ENCODE results near the gene TAS2R60. TPM values are rescaled to one million over a fixed set of nuclear protein-coding genes. Genes with fewer than 3 reads are reported as not detected.
"Not testable (repeated sequence)": the region's sequence is repeated elsewhere in the genome, so short reads cannot be mapped to it uniquely, and the experiment has no call there.

TAS2R60 gene
- total RNA-seq, 1 donor from 2014 or later = not detected

- no peak for TF ChIP-seq CTCF (IDR thresholded peaks at IDR 0.05; ENCODE audit: insufficient read depth, low read length, severe bottlenecking)
- Histone ChIP-seq H3K36me3 (ENCODE audit: control insufficient read depth, insufficient read depth, low read length) (no peaks in the 10 kb centered on the region), H3K27me3 (ENCODE audit: control insufficient read depth, insufficient read depth, low read length) (no peaks in the 10 kb centered on the region), H3K4me3 (ENCODE audit: low read depth, low read length) (no peak overlapping the region)
- FAIRE-seq (no peak), DNase-seq (ENCODE audit: low read depth) (no peak)
These were observed 18.8 kb downstream of the TAS2R60 start for GRCh38 chr7:143462045-143462444.

- Histone ChIP-seq H3K27me3 (ENCODE audit: control insufficient read depth, insufficient read depth, low read length) (no peaks in the 10 kb centered on the region), H3K4me3 (ENCODE audit: low read depth, low read length) (no peak overlapping the region), H3K36me3 (ENCODE audit: control insufficient read depth, insufficient read depth, low read length) (no peaks in the 10 kb centered on the region)
- TF ChIP-seq CTCF (IDR thresholded peaks at IDR 0.05; ENCODE audit: insufficient read depth, low read length, severe bottlenecking) = no peak
- FAIRE-seq (no peak), DNase-seq (ENCODE audit: low read depth) (no peak)
These were observed 20.3 kb downstream of the TAS2R60 start for GRCh38 chr7:143463556-143463955.

GRCh38 chr7:143463957-143464356 is 20.7 kb downstream of the TAS2R60 start:
- Histone ChIP-seq H3K36me3 (ENCODE audit: control insufficient read depth, insufficient read depth, low read length) (no peaks in the 10 kb centered on the region), H3K27me3 (ENCODE audit: control insufficient read depth, insufficient read depth, low read length) (no peaks in the 10 kb centered on the region), H3K4me3 (ENCODE audit: low read depth, low read length) (no peak overlapping the region)
- DNase-seq (ENCODE audit: low read depth) = no peak
- no peak for TF ChIP-seq CTCF (IDR thresholded peaks at IDR 0.05; ENCODE audit: insufficient read depth, low read length, severe bottlenecking)
- FAIRE-seq = no peak

- Histone ChIP-seq H3K36me3 (ENCODE audit: control insufficient read depth, insufficient read depth, low read length) (no peaks in the 10 kb centered on the region), H3K4me3 (ENCODE audit: low read depth, low read length) (no peak overlapping the region), H3K27me3 (ENCODE audit: control insufficient read depth, insufficient read depth, low read length) (no peaks in the 10 kb centered on the region)
- TF ChIP-seq CTCF (IDR thresholded peaks at IDR 0.05; ENCODE audit: insufficient read depth, low read length, severe bottlenecking) = no peak
- DNase-seq (ENCODE audit: low read depth) (peak; percentile 71), FAIRE-seq (no peak)
These were observed 24.5 kb downstream of the TAS2R60 start for GRCh38 chr7:143467724-143468123.

- peak; percentile 95 for DNase-seq (ENCODE audit: low read depth)
- not testable (repeated sequence) for H3K4me3 ChIP-seq (ENCODE audit: low read depth, low read length); H3K36me3 ChIP-seq (ENCODE audit: control insufficient read depth, insufficient read depth, low read length); H3K27me3 ChIP-seq (ENCODE audit: control insufficient read depth, insufficient read depth, low read length); FAIRE-seq
These were observed 28.9 kb downstream of the TAS2R60 start for GRCh38 chr7:143472071-143472689.

GRCh38 chr7:143477501-143478150 is 34.4 kb downstream of the TAS2R60 start, which contains the start of gene TAS2R41:
TSS of gene TAS2R41 (plus strand) at chr7:143477873. CDS start at chr7:143477873, 0 bp downstream.
- Histone ChIP-seq H3K36me3 (ENCODE audit: control insufficient read depth, insufficient read depth, low read length) (no peaks in the 10 kb centered on the region), H3K27me3 (ENCODE audit: control insufficient read depth, insufficient read depth, low read length) (no peaks in the 10 kb centered on the region), H3K4me3 (ENCODE audit: low read depth, low read length) (no peak within 1 kb of the TSS)
- TF ChIP-seq CTCF (IDR thresholded peaks at IDR 0.05; ENCODE audit: insufficient read depth, low read length, severe bottlenecking) = no peak
- FAIRE-seq = no peak
- DNase-seq (ENCODE audit: low read depth) = no peak
